ENCODE results near the gene PKN2. TPM values are rescaled to one million over a fixed set of nuclear protein-coding genes. Genes with fewer than 3 reads are reported as not detected.

The PKN2 gene
- total RNA-seq, 1 donor from 2014 or later = 7.3 TPM

DNA sequence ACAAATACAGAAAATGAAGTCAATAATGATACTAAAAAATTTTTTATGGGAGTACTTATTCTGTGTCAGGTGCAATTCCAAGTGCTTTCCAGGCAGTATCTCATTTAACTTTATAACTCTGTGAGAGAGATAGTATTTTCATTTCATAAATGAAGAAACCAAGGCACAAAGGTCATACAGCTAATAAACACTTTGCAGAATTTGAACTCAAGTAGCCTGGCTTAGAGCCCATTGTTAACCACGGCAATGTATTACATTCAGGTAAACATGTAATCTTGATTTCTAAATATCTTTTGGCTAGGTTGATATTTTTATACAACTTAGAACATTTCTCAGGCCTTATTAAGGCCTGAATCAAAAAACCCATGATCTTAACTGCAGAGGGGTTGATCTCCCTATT is 28.9 kb upstream of the PKN2 start:
- intact Hi-C loops (cut with DNase I) = loop anchor here (2.0 kb wide), 2 partner anchors 30 to 222 kb away; partner anchors contain the start of gene PKN2
- H3K27ac ChIP-seq = no peak overlapping the region
- no peak overlapping the region for H3K4me3 ChIP-seq
- DNase-seq (ENCODE audit: low spot score in 2 of 2) = no peak
- no peaks in the 10 kb centered on the region for H3K9me3 ChIP-seq
- H3K27me3 ChIP-seq = no peaks in the 10 kb centered on the region
- H3K4me1 ChIP-seq = no peaks in the 10 kb centered on the region
- H3K36me3 ChIP-seq = no peaks in the 10 kb centered on the region
- no peak for TF ChIP-seq CTCF (IDR thresholded peaks at IDR 0.05)

- Histone ChIP-seq H3K4me1 (no peaks in the 10 kb centered on the region), H3K9me3 (no peaks in the 10 kb centered on the region), H3K27me3 (no peaks in the 10 kb centered on the region), H3K27ac (no peak overlapping the region), H3K4me3 (no peak overlapping the region), H3K36me3 (no peaks in the 10 kb centered on the region)
- TF ChIP-seq CTCF (IDR thresholded peaks at IDR 0.05) = peak; percentile 35 to 59 (median 57)
- intact Hi-C loops (cut with DNase I) = loop anchor here (2.0 kb wide), 2 partner anchors 29 to 221 kb away; partner anchors contain the start of gene PKN2
- no peak for DNase-seq (ENCODE audit: low spot score in 2 of 2)
Measured at GRCh38 chr1:88655685-88656299, 28.3 kb upstream of the PKN2 start.

DNA sequence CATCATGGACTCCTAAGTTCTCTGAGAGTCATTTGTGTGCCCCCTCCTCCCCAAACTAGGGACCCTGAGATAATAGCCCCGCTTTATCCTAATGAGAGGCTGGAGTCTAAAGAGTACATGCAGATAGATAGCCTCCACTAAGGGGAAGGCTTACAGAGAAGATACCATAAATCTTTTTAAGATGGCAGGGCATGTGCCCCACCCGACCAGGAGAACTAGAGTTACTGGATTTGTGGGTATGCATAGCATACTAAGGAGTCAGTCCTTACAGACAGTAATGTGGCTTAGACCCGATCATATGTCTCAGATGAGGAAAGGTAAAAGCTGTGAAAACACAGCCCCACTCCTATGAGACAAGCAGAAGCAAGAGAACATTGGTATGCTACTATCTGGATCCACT is 25.7 kb upstream of the PKN2 start:
- no peak overlapping the region for H3K27ac ChIP-seq
- intact Hi-C loops (cut with DNase I) = no loop called here

GRCh38 chr1:88659552-88659951 is 24.5 kb upstream of the PKN2 start:
- intact Hi-C loops (cut with DNase I) = no loop called here
- no peak for TF ChIP-seq CTCF (IDR thresholded peaks at IDR 0.05)
- Histone ChIP-seq H3K9me3 (no peaks in the 10 kb centered on the region), H3K4me1 (no peaks in the 10 kb centered on the region), H3K27me3 (no peaks in the 10 kb centered on the region), H3K36me3 (no peaks in the 10 kb centered on the region), H3K4me3 (no peak overlapping the region), H3K27ac (no peak overlapping the region)
- DNase-seq (ENCODE audit: low spot score in 2 of 2) = no peak

More for the DNA sequence above, 25.7 kb upstream of the PKN2 start:
- Histone ChIP-seq H3K27me3 (no peaks in the 10 kb centered on the region), H3K9me3 (no peaks in the 10 kb centered on the region), H3K4me3 (no peak overlapping the region), H3K36me3 (no peaks in the 10 kb centered on the region), H3K4me1 (no peaks in the 10 kb centered on the region)
- no peak for DNase-seq (ENCODE audit: low spot score in 2 of 2)
- TF ChIP-seq CTCF (IDR thresholded peaks at IDR 0.05) = no peak

GRCh38 chr1:88661188-88661587 is 22.9 kb upstream of the PKN2 start:
- Histone ChIP-seq H3K4me3 (no peak overlapping the region), H3K27ac (no peak overlapping the region), H3K9me3 (no peaks in the 10 kb centered on the region), H3K27me3 (no peaks in the 10 kb centered on the region), H3K4me1 (no peaks in the 10 kb centered on the region), H3K36me3 (no peaks in the 10 kb centered on the region)
- no peak for DNase-seq (ENCODE audit: low spot score in 2 of 2)
- intact Hi-C loops (cut with DNase I) = no loop called here
- TF ChIP-seq CTCF (IDR thresholded peaks at IDR 0.05) = no peak
